Stimulated activated CD8-positive, alpha-beta memory T cell treated with anti-CD3 and anti-CD28 coated beads, Interleukin-15, amount 100 ng/mL, for 24 hours (primary cell): Measurements from ENCODE around the gene ERLEC1.
"Not testable (repeated sequence)": the region's sequence is repeated elsewhere in the genome, so short reads cannot be mapped to it uniquely, and the experiment has no call there.

Experiments used
- DNase-seq: peaks from one replicate; pipeline ENCODE4 v3.0.0-alpha.2; 2020; ENCODE audit warnings: low read depth

ERLEC1 gene

GRCh38 chr2:53784436-53784835, 2.4 kb upstream of the ERLEC1 start:
- no peak for DNase-seq

- DNase-seq: no peak
Measured at GRCh38 chr2:53785366-53785765, 1.5 kb upstream of the ERLEC1 start.

GRCh38 chr2:53786352-53786704, 516 bp upstream of the ERLEC1 start:
- DNase-seq: peak; percentile 7

DNA sequence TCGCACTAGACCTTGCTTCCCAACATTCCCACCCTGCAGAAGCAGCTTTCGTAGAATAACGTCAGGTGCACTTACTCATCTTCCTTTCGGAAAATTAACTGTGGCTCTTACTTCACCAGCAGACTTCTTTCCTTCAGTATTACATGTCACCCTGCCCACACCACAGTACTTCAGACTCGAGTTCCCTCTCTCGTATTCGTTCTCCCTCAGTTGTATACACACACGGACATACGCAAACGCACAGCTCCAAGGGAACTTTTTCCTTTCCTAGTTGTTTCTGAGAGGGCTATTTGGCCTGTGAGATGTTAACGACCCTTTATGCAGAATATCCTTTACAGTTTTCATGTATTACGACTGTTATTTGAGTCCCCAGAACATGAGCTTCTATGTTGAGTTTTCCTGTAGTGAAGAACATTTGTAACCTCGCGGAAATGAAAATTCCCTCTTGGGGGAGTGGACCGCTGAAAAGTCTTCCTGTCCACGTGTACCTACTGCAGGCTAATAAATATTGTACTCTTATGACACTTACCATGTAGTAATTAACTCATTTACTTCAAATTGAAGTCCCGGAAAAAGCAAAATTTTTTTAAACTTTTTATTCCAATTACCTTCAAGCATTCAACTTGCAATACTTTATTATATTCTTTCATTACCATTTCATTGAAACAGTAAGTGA, 908 bp downstream of the ERLEC1 start:
- DNase-seq: no peak

DNA sequence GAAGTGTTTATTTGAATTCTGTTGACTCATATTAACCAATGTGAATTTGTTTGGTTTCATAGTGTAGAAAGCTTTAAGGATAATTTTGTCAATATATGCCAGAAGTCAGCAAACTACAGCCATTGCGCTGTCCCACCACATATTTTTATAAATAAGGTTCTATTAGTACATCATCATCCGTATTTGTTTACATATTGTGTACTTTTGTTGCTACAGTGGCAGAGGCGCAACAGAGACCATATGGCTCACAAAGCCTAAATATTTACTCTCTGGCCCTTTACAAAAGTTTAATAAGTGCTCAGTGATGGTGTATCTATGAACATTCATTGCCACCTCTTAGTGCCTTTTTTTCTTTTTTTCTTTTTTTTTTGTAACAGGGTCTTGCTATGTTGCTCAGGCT, 6.4 kb downstream of the ERLEC1 start:
- no peak for DNase-seq

GRCh38 chr2:53793821-53794220, 7.0 kb downstream of the ERLEC1 start:
- DNase-seq: no peak

DNA sequence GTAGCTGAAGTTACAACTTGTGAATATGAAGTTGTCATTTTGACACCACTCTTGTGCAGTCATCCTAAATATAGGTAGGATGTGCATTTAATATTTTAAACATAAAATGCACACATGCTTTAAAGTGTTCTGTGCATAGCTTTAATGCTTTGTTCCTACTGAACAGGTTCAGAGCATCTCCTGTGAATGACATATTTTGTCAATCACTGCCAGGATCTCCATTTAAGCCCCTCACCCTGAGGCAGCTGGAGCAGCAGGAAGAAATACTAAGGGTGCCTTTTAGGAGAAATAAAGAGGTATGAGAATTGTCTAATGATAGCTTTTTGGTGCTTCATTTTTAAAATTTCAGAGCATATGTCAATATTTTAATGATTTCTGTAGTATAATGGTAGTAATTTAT, 14.7 kb downstream of the ERLEC1 start:
- DNase-seq: no peak

DNA sequence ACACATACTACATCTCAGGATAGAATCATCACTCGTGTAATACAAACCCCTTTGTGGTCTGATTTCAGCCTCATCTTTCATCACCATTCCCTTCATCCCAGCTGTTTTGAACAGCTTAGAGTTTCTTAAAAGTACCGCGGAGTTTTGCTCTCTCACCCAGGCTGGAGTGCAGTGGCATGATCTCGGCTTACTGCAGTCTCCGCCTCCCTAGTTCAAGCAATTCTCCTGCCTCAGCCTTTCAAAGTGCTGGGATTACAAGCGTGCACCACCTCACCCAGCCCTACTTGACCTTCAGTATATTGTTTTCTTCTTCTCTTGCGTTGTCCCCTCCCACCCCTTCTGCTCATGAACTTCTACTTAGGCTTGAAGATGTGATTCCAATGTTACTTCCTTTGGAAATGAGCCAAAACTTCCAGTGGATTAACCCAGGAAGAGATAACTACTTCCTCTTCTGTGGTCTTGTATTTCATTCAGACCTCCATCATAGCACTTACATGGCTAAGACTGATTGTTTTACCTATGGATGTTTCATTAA, 15.8 kb downstream of the ERLEC1 start:
- DNase-seq: no peak

- DNase-seq: no peak
Measured at GRCh38 chr2:53811601-53812000, 24.8 kb downstream of the ERLEC1 start.

GRCh38 chr2:53813151-53813550, 26.3 kb downstream of the ERLEC1 start:
- DNase-seq: no peak

DNA sequence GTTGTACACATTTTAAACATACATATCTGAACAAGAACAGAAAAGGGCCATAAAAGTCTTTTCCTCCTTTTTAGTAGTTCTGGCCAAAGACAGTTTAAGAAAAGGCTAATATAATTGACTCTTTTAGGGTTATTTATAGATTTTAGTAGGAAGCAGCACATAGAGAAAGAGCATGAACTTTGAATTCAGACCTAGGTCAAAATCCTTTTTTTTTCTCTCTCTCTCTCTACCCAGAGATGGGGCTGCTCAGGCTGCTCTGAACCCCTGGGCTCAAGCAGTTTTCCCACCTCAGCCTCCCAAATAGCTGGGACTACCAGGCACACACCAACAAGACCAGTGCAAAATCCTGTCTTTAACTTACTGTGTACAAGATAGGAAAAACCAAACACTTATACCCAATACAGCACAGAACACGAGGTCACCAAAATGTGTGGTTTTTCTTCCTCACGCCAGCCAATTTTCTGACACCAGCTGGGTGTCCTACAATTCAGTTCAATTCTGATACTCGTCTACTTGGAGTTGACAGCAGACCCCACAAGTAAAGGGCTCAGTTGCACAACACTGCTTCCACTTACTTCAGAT, 32.1 kb downstream of the ERLEC1 start:
- DNase-seq: no peak

DNA sequence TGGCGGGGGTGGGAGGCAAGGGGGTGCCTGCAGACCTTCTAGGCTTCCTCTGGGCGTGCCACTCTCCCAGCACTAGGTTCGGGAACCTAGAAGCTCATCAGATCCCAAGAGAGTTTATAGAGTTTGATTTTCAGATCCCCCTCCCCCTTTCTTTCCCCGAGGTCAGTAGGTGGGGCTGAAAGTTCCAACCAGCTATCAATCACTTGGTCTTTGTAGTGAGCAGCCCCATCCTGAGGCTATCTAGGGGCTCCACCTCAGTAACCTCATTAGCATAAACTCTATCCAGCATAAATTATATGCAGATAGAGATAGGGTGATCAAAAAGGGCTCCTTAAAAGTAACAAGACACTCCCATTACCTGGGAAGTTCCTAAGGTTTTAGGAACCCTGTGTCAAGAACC, 32.8 kb downstream of the ERLEC1 start:
- no peak for DNase-seq

- no peak for DNase-seq
Measured at GRCh38 chr2:53820048-53820447, 33.2 kb downstream of the ERLEC1 start.

GRCh38 chr2:53820711-53821110, 33.9 kb downstream of the ERLEC1 start:
- DNase-seq: no peak

DNA sequence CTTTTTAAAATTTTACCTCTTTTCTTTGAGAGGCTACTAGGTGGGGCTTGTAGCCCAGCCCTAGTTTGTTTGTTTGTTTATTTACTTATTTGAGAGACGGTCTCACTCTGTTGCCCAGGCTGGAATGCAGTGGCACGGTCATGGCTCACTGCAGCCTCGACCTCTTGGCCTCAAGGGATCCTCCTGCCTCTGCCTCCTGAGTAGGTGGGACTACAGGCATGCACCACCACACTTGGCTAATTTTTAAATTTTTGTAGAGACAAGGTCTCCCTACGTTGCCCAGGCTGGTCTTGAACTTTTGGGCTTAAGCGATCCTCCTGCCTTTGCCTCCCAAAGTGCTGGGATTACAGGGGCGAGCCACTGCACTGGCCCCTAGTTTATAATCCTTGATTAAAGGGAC, 35.0 kb downstream of the ERLEC1 start:
- DNase-seq: no peak

DNA sequence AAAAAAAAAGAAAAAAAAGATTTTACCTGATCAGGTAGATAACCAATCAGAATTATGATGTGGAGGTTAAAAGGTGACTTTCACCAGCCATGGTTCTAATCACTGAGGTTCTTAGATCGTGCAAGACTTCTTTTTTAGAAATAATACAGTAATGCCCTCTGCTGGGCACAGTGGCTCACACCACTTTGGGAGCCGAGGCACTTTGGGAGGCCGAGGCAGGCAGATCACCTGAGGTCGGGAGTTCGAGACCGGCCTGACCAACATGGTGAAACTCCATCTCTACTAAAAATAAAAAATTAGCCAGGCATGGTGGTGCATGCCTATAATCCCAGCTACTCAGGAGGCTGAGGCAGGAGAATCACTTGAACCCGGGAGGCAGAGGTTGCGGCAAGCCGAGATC, 36.8 kb downstream of the ERLEC1 start:
- not testable (repeated sequence) for DNase-seq

- no peak for DNase-seq
Measured at GRCh38 chr2:53826030-53826410, 39.2 kb downstream of the ERLEC1 start.

DNA sequence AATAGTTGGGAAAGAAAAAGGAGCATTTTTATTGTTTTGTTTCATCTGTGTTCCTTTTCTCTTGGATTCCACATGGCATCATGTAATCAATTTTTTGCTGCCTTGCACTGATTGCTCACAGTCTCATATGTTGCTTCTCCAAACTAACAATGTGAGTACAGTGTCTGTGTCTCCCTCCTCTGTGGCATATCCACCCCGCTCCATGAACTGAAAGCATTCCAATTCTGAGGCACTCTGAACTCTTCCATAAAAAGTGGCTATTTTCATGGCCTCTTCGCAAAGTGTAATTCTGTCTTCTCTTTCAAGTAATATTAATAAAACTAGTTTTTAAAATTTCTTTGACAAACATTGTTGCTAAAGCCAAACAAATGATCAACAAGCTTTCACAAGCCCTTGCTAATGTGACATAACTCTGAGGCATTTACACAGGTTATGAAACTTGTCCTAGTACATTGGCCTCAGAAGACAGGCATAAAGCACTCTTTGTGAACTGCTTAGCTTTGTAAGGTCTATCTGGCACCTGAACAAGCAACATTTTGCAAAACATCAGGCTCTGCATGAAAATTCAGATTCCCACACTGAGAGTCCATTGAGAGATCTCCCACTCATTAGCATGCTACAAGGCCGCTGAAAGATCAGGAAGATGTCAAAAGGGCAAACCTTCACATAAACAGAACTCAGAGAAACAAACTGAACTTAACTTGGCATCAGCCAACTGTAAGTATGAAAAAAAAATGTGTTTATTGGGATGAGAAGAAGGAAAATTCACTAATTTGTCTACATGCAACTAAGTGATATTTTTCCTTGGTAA, 39.9 kb downstream of the ERLEC1 start:
- DNase-seq: no peak

DNA sequence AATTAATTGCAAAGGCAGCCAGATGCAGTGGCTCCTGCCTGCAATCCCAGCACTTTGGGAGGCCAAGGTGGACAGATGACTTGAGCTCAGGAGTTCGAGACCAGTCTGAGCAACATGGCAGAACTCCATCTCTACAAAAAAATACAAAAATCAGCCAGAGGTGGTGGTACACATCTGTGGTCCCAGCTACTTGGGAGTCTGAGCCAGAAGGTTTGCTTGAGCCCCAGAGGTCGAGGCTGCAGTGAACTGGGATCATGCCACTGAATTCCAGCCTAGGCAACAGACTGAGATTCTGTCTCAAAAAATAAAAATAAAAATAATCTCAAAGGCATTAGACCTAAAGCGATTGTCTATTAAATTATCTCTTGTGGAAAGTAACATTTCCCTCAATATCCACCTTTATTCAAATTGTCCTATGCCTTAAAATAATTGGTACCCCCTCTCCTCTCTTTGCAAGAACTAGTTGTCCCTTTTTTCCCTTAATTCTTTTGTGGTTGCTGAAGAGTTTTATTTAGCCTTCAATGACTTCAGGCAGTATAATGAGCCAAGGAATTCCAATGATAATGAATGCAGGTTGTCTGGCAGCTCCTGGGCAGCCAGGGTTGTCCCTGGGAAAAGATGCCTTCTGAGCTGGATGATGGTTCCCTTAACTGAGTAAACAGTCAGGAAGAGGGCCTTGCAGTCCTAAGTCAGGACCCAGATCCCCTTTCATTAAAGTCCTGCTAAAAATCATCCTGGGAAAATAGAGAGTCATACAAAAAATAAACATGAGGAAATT, 40.7 kb downstream of the ERLEC1 start:
- DNase-seq: no peak

DNA sequence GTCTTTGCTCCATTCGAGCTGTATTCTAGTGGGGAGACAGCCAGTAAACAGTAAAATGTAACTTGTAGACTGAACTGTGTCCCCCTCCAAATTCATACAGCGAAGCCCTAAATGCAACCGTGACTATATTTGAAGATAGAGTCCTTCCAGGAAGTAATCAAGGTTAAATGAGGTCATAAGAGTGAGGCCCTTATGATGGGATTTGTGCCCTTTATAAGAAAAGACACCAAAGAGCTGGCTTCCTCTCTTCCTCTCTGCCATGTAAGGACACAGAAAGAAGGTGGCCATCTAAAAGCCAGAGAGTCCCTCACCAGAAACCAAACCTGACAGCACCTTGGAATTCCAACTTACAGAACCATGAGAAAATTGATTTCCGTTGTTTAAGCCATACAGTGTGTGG, 41.5 kb downstream of the ERLEC1 start:
- DNase-seq: no peak

GRCh38 chr2:53829273-53829979, 42.6 kb downstream of the ERLEC1 start:
- DNase-seq: no peak

- DNase-seq: not testable (repeated sequence)
Measured at GRCh38 chr2:53829980-53830290, 43.1 kb downstream of the ERLEC1 start.
